DOHH2 (cell line): ENCODE data around the gene SPSB1.

ENCODE experiments used
- H3F3A ChIP-seq: fragments of 200-600 bp; sonication (generic), shearing (Covaris generic); 2 replicates; pipeline ENCODE4 v1.6.0; 2016; ENCODE audit warnings: antibody characterized with exemption, mild to moderate bottlenecking; ENCODE audit not compliant: control insufficient read depth, insufficient read depth
- H3K27ac ChIP-seq: fragments of 200-600 bp; sonication (generic); 2 replicates; pipeline ENCODE4 v1.5.1; 2014; ENCODE audit warnings: low read depth, mild to moderate bottlenecking, low read length, moderate library complexity
- H3K27me3 ChIP-seq: fragments of 200-600 bp; sonication (generic); 2 replicates; pipeline ENCODE4 v1.6.1; 2014; ENCODE audit warnings: mild to moderate bottlenecking, low read length, mixed read lengths; ENCODE audit not compliant: control insufficient read depth
- H3K36me3 ChIP-seq: fragments of 200-600 bp; sonication (generic); 2 replicates; pipeline ENCODE4 v1.6.1; 2014; ENCODE audit warnings: mild to moderate bottlenecking, low read length, moderate library complexity, mixed read lengths; ENCODE audit not compliant: control insufficient read depth
- H3K4me1 ChIP-seq: fragments of 200-600 bp; sonication (generic); 2 replicates; pipeline ENCODE4 v1.6.1; 2014; ENCODE audit warnings: mild to moderate bottlenecking, low read length, mixed read lengths; ENCODE audit not compliant: control insufficient read depth
- H3K4me2 ChIP-seq: fragments of 200-600 bp; sonication (generic); 2 replicates; pipeline ENCODE4 v1.6.0; 2014; ENCODE audit warnings: mild to moderate bottlenecking, low read length, moderate library complexity
- H3K4me3 ChIP-seq: fragments of 200-600 bp; sonication (generic); 2 replicates; pipeline ENCODE4 v1.5.1; 2014; ENCODE audit warnings: mild to moderate bottlenecking, low read length, mixed read lengths
- H3K79me2 ChIP-seq: fragments of 200-600 bp; sonication (generic); 2 replicates; pipeline ENCODE4 v1.6.1; 2014; ENCODE audit warnings: mild to moderate bottlenecking, low read length, mixed read lengths; ENCODE audit not compliant: control insufficient read depth
- H3K9me2 ChIP-seq: fragments of 200-600 bp; sonication (generic); replicated peaks from 2 replicates; pipeline ENCODE4 v1.6.1; 2014; ENCODE audit warnings: mild to moderate bottlenecking, low read length, mixed read lengths; ENCODE audit not compliant: control insufficient read depth
- H3K9me3 ChIP-seq: fragments of 200-600 bp; sonication (generic); 2 replicates; pipeline ENCODE4 v1.6.1; 2014; ENCODE audit warnings: antibody characterized with exemption, low read length, mixed read lengths; ENCODE audit not compliant: control insufficient read depth, insufficient read depth
- H4K20me1 ChIP-seq: fragments of 200-600 bp; sonication (generic); 2 replicates; pipeline ENCODE4 v1.6.0; 2014; ENCODE audit warnings: low read depth, mild to moderate bottlenecking, antibody characterized with exemption, low read length, moderate library complexity; ENCODE audit not compliant: control insufficient read depth, insufficient read depth
- CTCF ChIP-seq: fragments of 200-600 bp; sonication (generic); IDR thresholded peaks from one replicate; pipeline ENCODE4 v1.5.1; 2014; ENCODE audit warnings: antibody characterized with exemption, mild to moderate bottlenecking, low read depth, low read length; ENCODE audit not compliant: poor library complexity, severe bottlenecking
- EZH2phosphoT487 ChIP-seq: fragments of 200-600 bp; sonication (generic); IDR thresholded peaks from 2 replicates; pipeline ENCODE4 v1.6.1; 2017; ENCODE audit warnings: borderline replicate concordance, mild to moderate bottlenecking, antibody characterized with exemption, low read length, moderate library complexity, mixed read lengths

Gene SPSB1

GRCh38 chr1:9251501-9251900 lies 41.2 kb upstream of the SPSB1 start:
- Histone ChIP-seq H3K36me3 (no peaks in the 10 kb centered on the region), H4K20me1 (no peaks in the 10 kb centered on the region), H3K9me3 (no peaks in the 10 kb centered on the region), H3K4me2 (no peak overlapping the region), H3K27ac (no peak overlapping the region), H3K27me3 (no peaks in the 10 kb centered on the region), H3K79me2 (no peaks in the 10 kb centered on the region), H3K9me2 (no peaks in the 10 kb centered on the region), H3F3A (no peaks in the 10 kb centered on the region), H3K4me1 (no peaks in the 10 kb centered on the region), H3K4me3 (no peak overlapping the region)
- TF ChIP-seq CTCF (no peak), EZH2phosphoT487 (no peak)

- Histone ChIP-seq H4K20me1 (no peaks in the 10 kb centered on the region), H3K4me3 (no peak overlapping the region), H3K4me1 (no peaks in the 10 kb centered on the region), H3K4me2 (no peak overlapping the region), H3K27ac (no peak overlapping the region), H3K27me3 (no peaks in the 10 kb centered on the region), H3K9me2 (no peaks in the 10 kb centered on the region), H3K36me3 (no peaks in the 10 kb centered on the region), H3K9me3 (no peaks in the 10 kb centered on the region), H3F3A (no peaks in the 10 kb centered on the region), H3K79me2 (no peaks in the 10 kb centered on the region)
- TF ChIP-seq CTCF (no peak), EZH2phosphoT487 (no peak)
These were observed 39.7 kb upstream of the SPSB1 start for GRCh38 chr1:9253004-9253403.

- Histone ChIP-seq H3K27ac (no peak overlapping the region), H3K79me2 (peaks cover 3% of the 10 kb centered on the region), H3K36me3 (no peaks in the 10 kb centered on the region; the same call in 1 of the 2 replicates), H3F3A (peaks cover 4% of the 10 kb centered on the region), H3K4me1 (no peaks in the 10 kb centered on the region), H3K27me3 (no peaks in the 10 kb centered on the region), H3K9me2 (no peaks in the 10 kb centered on the region), H3K4me2 (no peak overlapping the region), H4K20me1 (no peaks in the 10 kb centered on the region), H3K9me3 (peaks cover 4% of the 10 kb centered on the region; the same call in 1 of the 2 replicates), H3K4me3 (no peak overlapping the region)
- TF ChIP-seq EZH2phosphoT487, result no peak
- TF ChIP-seq CTCF, result no peak
These were observed 39.1 kb upstream of the SPSB1 start for GRCh38 chr1:9253453-9254105.
